ENCODE results near the gene PDE4D.

- TF ChIP-seq, protein P1, sequence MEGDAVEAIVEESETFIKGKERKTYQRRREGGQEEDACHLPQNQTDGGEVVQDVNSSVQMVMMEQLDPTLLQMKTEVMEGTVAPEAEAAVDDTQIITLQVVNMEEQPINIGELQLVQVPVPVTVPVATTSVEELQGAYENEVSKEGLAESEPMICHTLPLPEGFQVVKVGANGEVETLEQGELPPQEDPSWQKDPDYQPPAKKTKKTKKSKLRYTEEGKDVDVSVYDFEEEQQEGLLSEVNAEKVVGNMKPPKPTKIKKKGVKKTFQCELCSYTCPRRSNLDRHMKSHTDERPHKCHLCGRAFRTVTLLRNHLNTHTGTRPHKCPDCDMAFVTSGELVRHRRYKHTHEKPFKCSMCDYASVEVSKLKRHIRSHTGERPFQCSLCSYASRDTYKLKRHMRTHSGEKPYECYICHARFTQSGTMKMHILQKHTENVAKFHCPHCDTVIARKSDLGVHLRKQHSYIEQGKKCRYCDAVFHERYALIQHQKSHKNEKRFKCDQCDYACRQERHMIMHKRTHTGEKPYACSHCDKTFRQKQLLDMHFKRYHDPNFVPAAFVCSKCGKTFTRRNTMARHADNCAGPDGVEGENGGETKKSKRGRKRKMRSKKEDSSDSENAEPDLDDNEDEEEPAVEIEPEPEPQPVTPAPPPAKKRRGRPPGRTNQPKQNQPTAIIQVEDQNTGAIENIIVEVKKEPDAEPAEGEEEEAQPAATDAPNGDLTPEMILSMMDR (conservative IDR thresholded peaks at IDR 0.05; ENCODE audit: low read depth, low read length): no peak
- TF ChIP-seq EZH2 (IDR thresholded peaks at IDR 0.05; ENCODE audit: borderline replicate concordance, low read depth, low read length, poor library complexity, severe bottlenecking): no peak
These were observed 564.7 kb downstream of the PDE4D start for GRCh38 chr5:59328709-59329296.
